T-helper 9 cell (primary cell): Measurements from ENCODE around the gene LDB3.

Experiments
- DNase-seq: peaks from one replicate; pipeline ENCODE4 v3.0.0-alpha.2; 2020

Gene LDB3

GRCh38 chr10:86708068-86708782 lies 39.9 kb downstream of the LDB3 start:
- DNase-seq: no peak

- DNase-seq: no peak
Measured at GRCh38 chr10:86708783-86709380, 40.6 kb downstream of the LDB3 start.

GRCh38 chr10:86709396-86710185 lies 41.3 kb downstream of the LDB3 start:
- no peak for DNase-seq

- DNase-seq: peak; percentile 70
Measured at GRCh38 chr10:86710987-86711512, 42.7 kb downstream of the LDB3 start.

- peak; percentile 35 for DNase-seq
Measured at GRCh38 chr10:86711513-86712316, 43.4 kb downstream of the LDB3 start.

GRCh38 chr10:86712317-86712707 lies 44.0 kb downstream of the LDB3 start:
- no peak for DNase-seq

- no peak for DNase-seq
Measured at GRCh38 chr10:86715156-86715795, 47.0 kb downstream of the LDB3 start.

- no peak for DNase-seq
Measured at GRCh38 chr10:86715836-86716235, 47.5 kb downstream of the LDB3 start.

GRCh38 chr10:86716466-86716865 lies 48.2 kb downstream of the LDB3 start:
- no peak for DNase-seq

GRCh38 chr10:86718556-86718955 lies 50.2 kb downstream of the LDB3 start:
- no peak for DNase-seq

GRCh38 chr10:86721232-86721631 lies 52.9 kb downstream of the LDB3 start:
- no peak for DNase-seq

- DNase-seq: no peak
Measured at GRCh38 chr10:86723009-86723408, 54.7 kb downstream of the LDB3 start.

- no peak for DNase-seq
Measured at GRCh38 chr10:86724445-86724844, 56.1 kb downstream of the LDB3 start.

- DNase-seq: no peak
Measured at GRCh38 chr10:86725980-86726676, 57.8 kb downstream of the LDB3 start.

- DNase-seq: no peak
Measured at GRCh38 chr10:86726677-86726999, 58.3 kb downstream of the LDB3 start.

GRCh38 chr10:86727470-86727869 lies 59.2 kb downstream of the LDB3 start:
- no peak for DNase-seq

GRCh38 chr10:86728056-86728455 lies 59.7 kb downstream of the LDB3 start:
- no peak for DNase-seq

- DNase-seq: no peak
Measured at GRCh38 chr10:86729677-86730076, 61.4 kb downstream of the LDB3 start.

GRCh38 chr10:86730227-86730626 lies 61.9 kb downstream of the LDB3 start:
- no peak for DNase-seq

- no peak for DNase-seq
Measured at GRCh38 chr10:86732771-86733170, 64.5 kb downstream of the LDB3 start.

- no peak for DNase-seq
Measured at GRCh38 chr10:86733260-86733671, 65.0 kb downstream of the LDB3 start.
